Ovary (tissue), 9 donors: Measurements from ENCODE around the gene CTSO. TPM values are rescaled to one million over a fixed set of nuclear protein-coding genes. Genes with fewer than 3 reads are reported as not detected.

Experiments
- DNase-seq, 5 donors: peaks; one replicate each; pipeline ENCODE4 v3.0.0-alpha.2; 2019 to 2020
- H3K27ac ChIP-seq, 2 donors: fragments of 200-600 bp; one replicate each; pipeline versions ENCODE4 v1.5.1 to v1.8.0; 2019 to 2022
- H3K27me3 ChIP-seq: fragments of 200-600 bp; one replicate; pipeline ENCODE4 v1.8.0; 2022
- H3K36me3 ChIP-seq: fragments of 200-600 bp; sonication (generic); one replicate; pipeline ENCODE4 v1.5.1; 2019
- H3K4me1 ChIP-seq: one replicate; pipeline ENCODE4 v1.8.1; 2013; ENCODE audit warnings: mild to moderate bottlenecking, moderate library complexity; ENCODE audit not compliant: insufficient read depth
- H3K4me3 ChIP-seq: fragments of 200-600 bp; sonication (generic); one replicate; pipeline ENCODE4 v1.5.1; 2017
- H3K9me3 ChIP-seq, 2 donors: fragments of 200-600 bp in 1 of 2; sonication (generic) in 1 of 2; one replicate each; pipeline versions ENCODE4 v1.5.1 to v1.8.1; 2013 to 2019; ENCODE audit warnings: mild to moderate bottlenecking in 1 of 2, moderate library complexity in 1 of 2
- CTCF ChIP-seq, 3 donors: fragments of 450-650 bp in 2 of 3; fragments of 200-600 bp in 1 of 3; IDR thresholded peaks; one replicate each; pipeline versions ENCODE4 v1.5.1 to v1.8.0; 2016 to 2022; ENCODE audit warnings: antibody characterized with exemption in 3 of 3, mild to moderate bottlenecking in 1 of 3
- EP300 ChIP-seq: sonication (generic); formaldehyde crosslinking; IDR thresholded peaks from one replicate; pipeline ENCODE4 v1.6.1; 2017; ENCODE audit warnings: antibody characterized with exemption
- POLR2A ChIP-seq: fragments of 450-650 bp; IDR thresholded peaks from one replicate; pipeline ENCODE4 v1.6.1; 2017; ENCODE audit warnings: antibody characterized with exemption, mild to moderate bottlenecking, moderate library complexity
- WGBS, 3 donors: extraction: QIAGEN DNeasy Blood & Tissue Kit in 1 of 3; methylation state at CpG; one replicate each; pipeline versions ENCODE4 v1.1.5 to v1.1.7; 2013 to 2017; 5-methylcytosine and 5-hydroxymethylcytosine counted together
- intact Hi-C, 4 donors: fragments of 100-400 bp; cut with DNase I; formaldehyde crosslinking; loops; one replicate each; pipeline versions ENCODE4 v1.11.0 to v1.15.1; 2022 to 2023
- polyA plus RNA-seq, 2 donors: library from polyadenylated mRNA; stranded (reverse); fragments of 200-250 nt in 1 of 2; fragments of 350-450 nt in 1 of 2; fragmentation: Illumina TruSeq in 1 of 2; extraction: RNeasy Lipid Tissue Mini Kit (QIAGEN cat#74804) in 1 of 2; gene quantifications; one replicate each; pipeline ENCODE4 v1.2.3, GENCODE V29; 2013 to 2014
- total RNA-seq, 7 donors: library from RNA; depleted of rRNA in 2 of 7; stranded (reverse); fragments of >200 nt in 2 of 7; fragmentation: NEBNext Ultra II Directional in 3 of 7; extraction: Animal tissue kit (Norgen Biotek cat#: 25700) in 3 of 7; gene quantifications; one replicate each; pipeline versions ENCODE4 v1.1.0 to v1.2.4, GENCODE V29; 2016 to 2023
- donor health status: DM: no; HTN: no; CAD: no; lungs with moderate emphysema.
- donor health status: DM: no; HTN: no; CAD: no.
- donor health status: Bipolar disorder and iron deficiency.
- donor health status: DM: yes; HTN: yes; CAD: no.
- donor health status: DM: no; HTN: no; CAD: no.
- donor health status: DM: yes; HTN: yes; CAD: no.

Gene CTSO
- total and polyA plus RNA-seq, 9 donors, result 12.0 to 58.3 (median 20.6) TPM

DNA sequence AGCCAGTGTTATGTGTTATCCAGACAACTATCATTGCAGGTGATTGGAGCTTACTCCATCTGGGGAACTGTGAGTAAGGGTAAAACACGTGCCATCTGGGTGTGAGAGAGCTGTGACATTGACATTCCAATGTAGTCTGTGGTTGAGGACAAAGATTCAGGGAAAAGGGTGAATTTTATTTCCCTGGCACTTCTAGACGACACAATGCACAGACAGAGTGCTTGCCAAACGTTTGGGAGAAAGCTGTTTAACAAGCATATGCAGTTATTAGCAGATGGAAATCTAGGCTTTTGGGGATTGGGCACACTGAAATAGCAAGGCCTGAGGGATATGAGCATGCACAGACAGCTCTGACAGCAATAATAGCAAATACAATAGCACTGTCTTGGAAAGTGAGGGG, 21.3 kb upstream of the CTSO start:
- Histone ChIP-seq H3K9me3 (no peaks in the 10 kb centered on the region), H3K27me3 (no peaks in the 10 kb centered on the region), H3K4me3 (no peak overlapping the region), H3K27ac (no peak overlapping the region), H3K36me3 (no peaks in the 10 kb centered on the region), H3K4me1 (no peaks in the 10 kb centered on the region)
- TF ChIP-seq EP300, result no peak
- no peak for TF ChIP-seq POLR2A
- no peak for TF ChIP-seq CTCF (IDR thresholded peaks at IDR 0.05)
- DNase-seq, result no peak
- intact Hi-C loops, result no loop called here
- 13 to 28% (median 20%) methylated on average over 3 of the region's 3 CpGs for WGBS, 3 donors

- H3K4me1 ChIP-seq, result no peaks in the 10 kb centered on the region
- H3K9me3 ChIP-seq, result no peaks in the 10 kb centered on the region
- 73 to 82% (median 79%) methylated on average over 1 of the region's 1 CpG for WGBS, 3 donors
- no peak for TF ChIP-seq EP300
- no peak for TF ChIP-seq POLR2A
- TF ChIP-seq CTCF (IDR thresholded peaks at IDR 0.05), result no peak
- H3K27ac ChIP-seq, result no peak overlapping the region
- no peaks in the 10 kb centered on the region for H3K36me3 ChIP-seq
- H3K27me3 ChIP-seq, result no peaks in the 10 kb centered on the region
- no peak overlapping the region for H3K4me3 ChIP-seq
- intact Hi-C loops, result no loop called here
- DNase-seq, result no peak
Observed at GRCh38 chr4:155974476-155974749, 20.7 kb upstream of the CTSO start.

GRCh38 chr4:155973639-155974475, 20.2 kb upstream of the CTSO start:
- no peak for TF ChIP-seq POLR2A
- H3K36me3 ChIP-seq, result no peaks in the 10 kb centered on the region
- intact Hi-C loops, result no loop called here
- no peaks in the 10 kb centered on the region for H3K27me3 ChIP-seq
- no peak for DNase-seq
- H3K27ac ChIP-seq, result no peak overlapping the region
- WGBS, 3 donors, result 53 to 64% (median 57%) methylated on average over 8 of the region's 8 CpGs
- H3K4me1 ChIP-seq, result no peaks in the 10 kb centered on the region
- H3K9me3 ChIP-seq, result no peaks in the 10 kb centered on the region
- H3K4me3 ChIP-seq, result no peak overlapping the region

DNA sequence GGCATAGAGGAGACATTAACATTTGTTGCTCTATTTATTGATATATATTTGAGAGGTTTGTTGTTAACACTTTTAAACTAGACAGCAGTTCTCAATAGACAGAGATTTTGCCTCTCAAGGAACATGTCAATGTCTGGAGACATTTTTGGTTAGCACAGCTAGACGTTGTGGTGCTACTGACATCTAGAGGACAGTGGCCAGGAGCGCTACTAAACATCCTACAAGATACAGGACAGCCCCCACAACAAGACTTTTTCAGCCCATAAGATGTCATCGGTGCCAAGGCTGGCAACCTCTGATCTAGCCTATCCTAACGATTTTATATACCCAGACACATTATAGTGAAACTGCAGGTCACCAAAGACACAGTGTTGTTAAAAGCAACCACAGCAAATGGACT, 18.4 kb upstream of the CTSO start:
- 63 to 75% (median 70%) methylated on average over 4 of the region's 4 CpGs for WGBS, 3 donors

More for the DNA sequence above, 18.4 kb upstream of the CTSO start:
- Histone ChIP-seq H3K36me3 (no peaks in the 10 kb centered on the region), H3K9me3 (no peaks in the 10 kb centered on the region), H3K4me3 (no peak overlapping the region), H3K4me1 (no peaks in the 10 kb centered on the region), H3K27me3 (no peaks in the 10 kb centered on the region), H3K27ac (no peak overlapping the region)
- intact Hi-C loops, result no loop called here
- TF ChIP-seq CTCF (IDR thresholded peaks at IDR 0.05) (no peak), EP300 (no peak), POLR2A (no peak)
- no peak for DNase-seq
